Lower lobe of right lung (tissue), 2 donors: ENCODE measurements around the gene ZNF587. TPM values are rescaled to one million over a fixed set of nuclear protein-coding genes. Genes with fewer than 3 reads are reported as not detected.
"Not testable (repeated sequence)": the region's sequence is repeated elsewhere in the genome, so short reads cannot be mapped to it uniquely, and the experiment has no call there.

Experiments
- ATAC-seq, 2 donors: fragments of 200-7000 bp; cut with Tn5 transposase; one replicate each; pipeline ENCODE4 v1.9.1; 2020 to 2022; ENCODE audit warnings: mild to moderate bottlenecking in 2 of 2, moderate library complexity in 2 of 2
- DNase-seq: peaks from one replicate; pipeline ENCODE4 v3.0.0-alpha.2; 2020
- H3K27ac ChIP-seq: fragments of 200-600 bp; one replicate; pipeline ENCODE4 v1.8.0; 2022
- H3K27me3 ChIP-seq: fragments of 200-600 bp; one replicate; pipeline ENCODE4 v1.8.0; 2022; ENCODE audit warnings: low read depth
- H3K36me3 ChIP-seq: fragments of 200-600 bp; one replicate; pipeline ENCODE4 v1.8.0; 2022; ENCODE audit warnings: mild to moderate bottlenecking
- H3K4me1 ChIP-seq: fragments of 200-600 bp; one replicate; pipeline ENCODE4 v1.8.0; 2022
- H3K4me3 ChIP-seq: fragments of 200-600 bp; one replicate; pipeline ENCODE4 v1.8.0; 2022; ENCODE audit warnings: mild to moderate bottlenecking
- H3K9me3 ChIP-seq: fragments of 200-600 bp; one replicate; pipeline ENCODE4 v1.8.0; 2022
- intact Hi-C: fragments of 100-400 bp; cut with DNase I; formaldehyde crosslinking; loops from one replicate; pipeline ENCODE4 v1.11.0; 2022
- total RNA-seq: library from RNA; stranded (reverse); fragmentation: NEBNext Ultra II Directional; extraction: Animal tissue kit (Norgen Biotek cat#: 25700); gene quantifications from one replicate; pipeline ENCODE4 v1.2.1, GENCODE V29; 2021
- TF ChIP-seq, protein P1 (sequence below): fragments of 200-600 bp; IDR thresholded peaks from one replicate; pipeline ENCODE4 v1.8.0; 2022; ENCODE audit warnings: antibody characterized with exemption, mild to moderate bottlenecking
- donor health status: DM: no; HTN: yes; CAD: no; lungs with severe emphysema.

Gene ZNF587
- total RNA-seq, 1 donor from 2014 or later = 25.6 TPM

GRCh38 chr19:57812226-57812625 lies 37.4 kb upstream of the ZNF587 start:
- H3K27me3 ChIP-seq = no peaks in the 10 kb centered on the region
- intact Hi-C loops = no loop called here
- no peak overlapping the region for H3K4me3 ChIP-seq
- H3K4me1 ChIP-seq = peaks cover 34% of the 10 kb centered on the region
- DNase-seq (no peak), ATAC-seq (no peak)
- no peak overlapping the region for H3K27ac ChIP-seq
- H3K9me3 ChIP-seq = no peaks in the 10 kb centered on the region
- TF ChIP-seq, protein P1, sequence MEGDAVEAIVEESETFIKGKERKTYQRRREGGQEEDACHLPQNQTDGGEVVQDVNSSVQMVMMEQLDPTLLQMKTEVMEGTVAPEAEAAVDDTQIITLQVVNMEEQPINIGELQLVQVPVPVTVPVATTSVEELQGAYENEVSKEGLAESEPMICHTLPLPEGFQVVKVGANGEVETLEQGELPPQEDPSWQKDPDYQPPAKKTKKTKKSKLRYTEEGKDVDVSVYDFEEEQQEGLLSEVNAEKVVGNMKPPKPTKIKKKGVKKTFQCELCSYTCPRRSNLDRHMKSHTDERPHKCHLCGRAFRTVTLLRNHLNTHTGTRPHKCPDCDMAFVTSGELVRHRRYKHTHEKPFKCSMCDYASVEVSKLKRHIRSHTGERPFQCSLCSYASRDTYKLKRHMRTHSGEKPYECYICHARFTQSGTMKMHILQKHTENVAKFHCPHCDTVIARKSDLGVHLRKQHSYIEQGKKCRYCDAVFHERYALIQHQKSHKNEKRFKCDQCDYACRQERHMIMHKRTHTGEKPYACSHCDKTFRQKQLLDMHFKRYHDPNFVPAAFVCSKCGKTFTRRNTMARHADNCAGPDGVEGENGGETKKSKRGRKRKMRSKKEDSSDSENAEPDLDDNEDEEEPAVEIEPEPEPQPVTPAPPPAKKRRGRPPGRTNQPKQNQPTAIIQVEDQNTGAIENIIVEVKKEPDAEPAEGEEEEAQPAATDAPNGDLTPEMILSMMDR = no peak
- peaks cover 42% of the 10 kb centered on the region for H3K36me3 ChIP-seq

DNA sequence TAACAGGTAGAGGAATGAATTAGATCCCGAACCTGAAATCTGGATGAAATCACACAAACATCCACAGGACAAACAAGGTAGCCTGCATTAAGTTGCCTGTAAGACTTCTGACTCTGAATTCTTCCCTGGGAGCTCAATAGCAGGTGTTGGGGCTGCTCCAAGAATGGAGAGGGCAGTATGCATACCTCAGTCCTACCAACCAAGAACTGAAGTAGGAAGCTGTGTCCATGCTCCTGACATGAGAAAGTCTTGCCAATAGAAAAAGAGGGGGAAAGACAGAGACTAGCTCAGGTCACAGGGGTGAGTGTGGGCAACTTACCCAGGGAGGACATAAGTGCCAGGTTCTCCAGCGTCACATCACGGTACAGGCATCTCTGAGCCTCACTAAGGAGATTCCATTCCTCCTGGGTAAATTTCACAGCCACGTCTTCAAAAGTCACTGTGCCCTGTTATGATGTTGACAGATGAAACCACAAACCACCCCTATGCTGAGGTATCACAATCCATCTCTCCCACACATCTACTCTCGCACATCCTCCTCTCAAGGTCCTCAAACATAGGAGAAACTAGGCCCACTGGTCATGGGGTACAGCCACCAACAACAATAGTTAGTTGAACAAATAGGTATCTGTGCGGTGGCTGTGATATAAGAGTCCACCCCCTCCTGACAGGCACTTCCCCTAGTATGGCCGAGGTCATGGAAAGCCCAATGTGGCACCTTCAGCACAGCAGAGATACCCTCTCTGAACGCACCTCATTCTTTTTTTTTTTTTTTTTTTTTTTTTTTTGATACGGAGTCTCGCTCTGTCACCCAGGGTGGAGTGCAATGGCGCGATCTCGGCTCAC lies 36.5 kb upstream of the ZNF587 start:
- peaks cover 34% of the 10 kb centered on the region for H3K4me1 ChIP-seq
- peak overlapping the region; percentile 88 for H3K4me3 ChIP-seq
- DNase-seq, H3K27me3 ChIP-seq, H3K9me3 ChIP-seq, intact Hi-C loops: not testable (repeated sequence)
- peak overlapping the region; percentile 83 for H3K27ac ChIP-seq
- ATAC-seq = peak in 1 of 2 donors; percentile 22
- H3K36me3 ChIP-seq = peaks cover 33% of the 10 kb centered on the region

DNA sequence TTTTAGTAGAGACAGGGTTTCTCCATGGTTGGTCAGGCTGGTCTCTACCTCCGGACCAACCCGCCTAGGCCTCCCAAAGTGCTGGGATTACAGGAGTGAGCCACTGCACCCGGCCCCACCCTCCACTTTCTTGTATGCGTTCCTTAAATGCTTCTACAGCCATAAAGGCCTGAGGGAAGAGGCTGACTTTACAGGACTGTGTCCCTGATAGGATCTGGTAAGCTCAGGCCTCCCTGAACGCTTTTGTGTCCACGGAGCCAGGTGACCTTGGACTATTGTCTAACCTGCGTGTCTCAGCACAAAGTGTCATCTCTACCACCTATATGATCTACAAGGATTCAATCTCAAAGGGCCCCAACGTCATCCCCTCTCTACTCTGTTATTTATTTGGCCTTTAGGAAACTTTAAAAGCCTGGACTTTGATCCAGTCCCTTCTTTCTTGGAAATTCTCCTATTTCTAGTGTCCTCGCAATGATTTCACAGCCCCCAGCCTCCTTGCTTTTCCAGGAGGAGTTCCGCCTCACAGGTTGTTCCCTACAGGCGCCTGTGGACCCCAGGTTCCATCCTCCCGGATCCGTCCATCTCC lies 35.6 kb upstream of the ZNF587 start:
- Histone ChIP-seq H3K27ac (peak overlapping the region; percentile 83), H3K4me3 (peak overlapping the region; percentile 88), H3K4me1 (peaks cover 34% of the 10 kb centered on the region), H3K9me3 (no peaks in the 10 kb centered on the region), H3K27me3 (no peaks in the 10 kb centered on the region), H3K36me3 (peaks cover 28% of the 10 kb centered on the region)
- intact Hi-C loops = no loop called here
- DNase-seq (no peak), ATAC-seq (peak; percentile 42 to 65)
- TF ChIP-seq, protein P1 = no peak

DNA sequence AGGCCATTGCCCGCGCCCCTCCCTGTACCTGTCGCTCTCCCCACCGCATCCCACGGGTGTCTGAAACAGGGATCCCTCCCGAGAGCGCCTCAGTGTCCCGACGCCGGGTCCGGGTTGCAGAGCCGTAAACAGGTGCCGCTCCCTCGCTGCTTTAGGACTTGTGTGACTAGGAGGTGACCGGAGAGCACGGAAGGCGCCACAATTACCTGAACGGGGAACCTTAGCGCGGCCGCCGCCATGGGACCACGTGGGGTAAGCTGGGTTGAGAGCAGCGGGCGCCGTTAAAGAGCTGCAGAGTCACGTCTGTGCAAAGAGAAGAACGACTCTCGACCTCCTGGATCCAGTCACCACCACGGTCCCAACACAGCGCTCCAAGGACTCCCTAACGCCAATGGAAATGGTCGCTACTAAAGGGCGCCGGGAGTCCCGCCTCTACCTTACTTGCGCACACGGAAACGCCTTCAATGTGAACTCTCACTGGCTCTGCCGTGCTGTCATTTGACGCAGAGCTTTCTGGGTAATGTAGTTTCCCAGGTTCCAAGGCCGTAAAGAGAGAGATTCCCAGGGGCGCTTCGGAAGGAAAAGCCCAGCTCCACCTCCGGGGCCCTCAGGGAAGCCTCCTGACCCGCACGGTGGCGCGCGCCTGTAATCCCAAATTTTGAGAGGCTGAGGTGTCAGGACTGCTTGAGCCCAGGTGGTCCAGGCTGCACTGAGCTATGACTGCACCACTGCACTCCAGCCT lies 35.0 kb upstream of the ZNF587 start, which contains the start of gene ZNF552:
TSS of gene ZNF552 (minus strand) at position 409 of the 742 bp plus-strand sequence. CDS start at position 239, 170 bp downstream.
- Histone ChIP-seq H3K4me3 (peak within 1 kb of the TSS; percentile 88), H3K4me1 (peaks cover 31% of the 10 kb centered on the region), H3K27me3 (no peaks in the 10 kb centered on the region), H3K27ac (peak within 1 kb of the TSS; percentile 83), H3K9me3 (no peaks in the 10 kb centered on the region), H3K36me3 (peaks cover 21% of the 10 kb centered on the region)
- TF ChIP-seq, protein P1 = no peak
- intact Hi-C loops = no loop called here
- DNase-seq = peak; percentile 90
- ATAC-seq = peak; percentile 94

- peak overlapping the region; percentile 88 for H3K4me3 ChIP-seq
- intact Hi-C loops = no loop called here
These were observed 34.2 kb upstream of the ZNF587 start for GRCh38 chr19:57815247-57816075.

More at GRCh38 chr19:57815247-57816075, 34.2 kb upstream of the ZNF587 start:
- DNase-seq (no peak), ATAC-seq (no peak)
- Histone ChIP-seq H3K4me1 (peaks cover 34% of the 10 kb centered on the region), H3K27ac (peak overlapping the region; percentile 83), H3K36me3 (peaks cover 13% of the 10 kb centered on the region), H3K27me3 (no peaks in the 10 kb centered on the region), H3K9me3 (no peaks in the 10 kb centered on the region)
- TF ChIP-seq, protein P1 = no peak
